Panc1 (cell line): ENCODE measurements around the gene INPP4B. TPM values are rescaled to one million over a fixed set of nuclear protein-coding genes. Genes with fewer than 3 reads are reported as not detected.

Experiments
- ATAC-seq: fragments of 200-7000 bp; cut with Tn5 transposase; 2 replicates; pipeline ENCODE4 v1.9.1; 2020; ENCODE audit warnings: mild to moderate bottlenecking, moderate library complexity
- BruUV-seq: library from RNA; stranded (reverse); fragments of 400-500 nt; replicated peaks from 2 replicates; lab custom pipeline; 2021; lab: Mats Ljungman, UMichigan
- CTCF ChIA-PET: fragments of 300-600 bp; sonication (Branson Sonifier 250); formaldehyde crosslinking; loops from one replicate; lab custom pipeline; 2022; ENCODE audit warnings: antibody characterized with exemption; lab: Charles Lee
- POLR2A ChIA-PET: fragments of 300-600 bp; sonication (Branson Sonifier 250); formaldehyde crosslinking; loops from one replicate; lab custom pipeline; 2022; ENCODE audit warnings: antibody characterized with exemption; lab: Charles Lee
- DNase-seq: peaks from one replicate; pipeline ENCODE4 v3.0.0-alpha.2; 2010; ENCODE audit warnings: low read depth, low spot score
- H3K27ac ChIP-seq: 2 replicates; pipeline ENCODE4 v1.5.1; 2011; ENCODE audit warnings: mild to moderate bottlenecking, low read length, inconsistent platforms
- H3K27me3 ChIP-seq: fragments of 200-500 bp; sonication (Bioruptor generic); 2 replicates; pipeline ENCODE4 v1.6.0; 2014; ENCODE audit warnings: low read length, inconsistent platforms; ENCODE audit not compliant: control insufficient read depth, insufficient read depth
- H3K36me3 ChIP-seq: fragments of 200-500 bp; sonication (Bioruptor generic); 2 replicates; pipeline ENCODE4 v1.5.1; 2014; ENCODE audit warnings: inconsistent platforms, mild to moderate bottlenecking, low read length, moderate library complexity; ENCODE audit not compliant: control insufficient read depth, insufficient read depth
- H3K4me1 ChIP-seq: 2 replicates; pipeline ENCODE4 v1.5.1; 2011; ENCODE audit warnings: inconsistent platforms, mild to moderate bottlenecking, low read length, moderate library complexity; ENCODE audit not compliant: control insufficient read depth, insufficient read depth
- H3K4me3 ChIP-seq, 2 experiments: 2 replicates each; pipeline ENCODE4 v1.5.1; 2011 to 2012; ENCODE audit warnings: low read depth in 2 of 2, low read length in 2 of 2, mild to moderate bottlenecking in 2 of 2, inconsistent platforms in 1 of 2, moderate library complexity in 1 of 2
- H3K9me3 ChIP-seq: fragments of 200-500 bp; sonication (Bioruptor generic); 2 replicates; pipeline ENCODE4 v1.5.1; 2014; ENCODE audit warnings: low read depth, mild to moderate bottlenecking, inconsistent platforms, low read length, moderate library complexity; ENCODE audit not compliant: control insufficient read depth, insufficient read depth
- POLR2AphosphoS5 ChIP-seq: IDR thresholded peaks from 2 replicates; pipeline ENCODE4 v1.6.1; 2012; ENCODE audit warnings: mild to moderate bottlenecking, low read depth, low read length, moderate library complexity
- SIN3A ChIP-seq: IDR thresholded peaks from 2 replicates; pipeline ENCODE4 v1.6.1; 2012; ENCODE audit warnings: low read depth, mild to moderate bottlenecking, low read length, moderate library complexity, borderline replicate concordance; ENCODE audit not compliant: insufficient read depth
- TCF7L2 ChIP-seq: IDR thresholded peaks from 2 replicates; pipeline ENCODE4 v1.6.1; 2011; ENCODE audit warnings: mild to moderate bottlenecking, low read depth, low read length, inconsistent platforms
- in situ Hi-C: cut with HindIII; loops from 2 replicates; pipeline ENCODE4 v1.10.0; 2016; ENCODE audit warnings: low sequenced_read_pairs, low pct_unique_long_range_greater_than_20kb
- intact Hi-C: fragments of 100-400 bp; cut with micrococcal nuclease; formaldehyde crosslinking; loops from one replicate; pipeline ENCODE4 v1.10.0; 2022; ENCODE audit not compliant: unreplicated experiment
- total RNA-seq: library from RNA; stranded (reverse); gene quantifications from one replicate; pipeline ENCODE4 v1.2.1, GENCODE V29; 2021; ENCODE audit not compliant: unreplicated experiment
- TF ChIP-seq, protein P1 (sequence below): fragments of 450-650 bp; IDR thresholded peaks from 2 replicates; pipeline ENCODE4 v1.5.1; 2017; ENCODE audit warnings: mild to moderate bottlenecking
- TF ChIP-seq, protein P2 (sequence below), 2 experiments: IDR thresholded peaks; 2 replicates each; pipeline ENCODE4 v1.6.1; 2011 to 2012; ENCODE audit warnings: low read depth in 2 of 2, control low read depth in 1 of 2, low read length in 1 of 2, mild to moderate bottlenecking in 1 of 2, moderate library complexity in 1 of 2; ENCODE audit not compliant: insufficient read depth in 1 of 2

The INPP4B gene
- total RNA-seq, 1 experiment from 2014 or later = 4.5 TPM

DNA sequence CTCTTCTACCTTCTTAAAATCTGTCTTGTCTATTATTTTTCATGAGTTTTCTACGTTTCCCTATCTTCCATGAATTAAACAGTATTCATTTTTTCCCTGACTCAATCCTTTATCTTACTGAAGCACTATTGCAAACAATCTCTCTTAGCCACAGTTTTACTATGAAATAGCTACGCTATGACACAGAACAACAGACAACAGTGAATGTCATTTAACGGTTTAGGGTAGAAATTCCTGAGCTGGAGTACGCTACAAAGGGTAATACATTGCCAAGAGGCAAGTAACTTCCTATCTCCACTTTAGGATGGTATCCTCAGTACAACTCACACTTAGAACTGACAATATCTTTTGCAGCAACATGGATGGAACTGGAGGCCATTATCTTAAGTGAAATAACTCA, 552.6 kb downstream of the INPP4B start:
- intact Hi-C loops (no loop called here), in situ Hi-C loops (no loop called here)
- no TSS peak for BruUV-seq
- DNase-seq (no peak), ATAC-seq (peak; percentile 70)
- CTCF ChIA-PET = no interaction called here
- Histone ChIP-seq H3K4me3 (no peak overlapping the region), H3K36me3 (no peaks in the 10 kb centered on the region), H3K27ac (no peak overlapping the region), H3K9me3 (no peaks in the 10 kb centered on the region), H3K27me3 (no peaks in the 10 kb centered on the region), H3K4me1 (no peaks in the 10 kb centered on the region)
- POLR2A ChIA-PET = no interaction called here
- TF ChIP-seq, protein P1, sequence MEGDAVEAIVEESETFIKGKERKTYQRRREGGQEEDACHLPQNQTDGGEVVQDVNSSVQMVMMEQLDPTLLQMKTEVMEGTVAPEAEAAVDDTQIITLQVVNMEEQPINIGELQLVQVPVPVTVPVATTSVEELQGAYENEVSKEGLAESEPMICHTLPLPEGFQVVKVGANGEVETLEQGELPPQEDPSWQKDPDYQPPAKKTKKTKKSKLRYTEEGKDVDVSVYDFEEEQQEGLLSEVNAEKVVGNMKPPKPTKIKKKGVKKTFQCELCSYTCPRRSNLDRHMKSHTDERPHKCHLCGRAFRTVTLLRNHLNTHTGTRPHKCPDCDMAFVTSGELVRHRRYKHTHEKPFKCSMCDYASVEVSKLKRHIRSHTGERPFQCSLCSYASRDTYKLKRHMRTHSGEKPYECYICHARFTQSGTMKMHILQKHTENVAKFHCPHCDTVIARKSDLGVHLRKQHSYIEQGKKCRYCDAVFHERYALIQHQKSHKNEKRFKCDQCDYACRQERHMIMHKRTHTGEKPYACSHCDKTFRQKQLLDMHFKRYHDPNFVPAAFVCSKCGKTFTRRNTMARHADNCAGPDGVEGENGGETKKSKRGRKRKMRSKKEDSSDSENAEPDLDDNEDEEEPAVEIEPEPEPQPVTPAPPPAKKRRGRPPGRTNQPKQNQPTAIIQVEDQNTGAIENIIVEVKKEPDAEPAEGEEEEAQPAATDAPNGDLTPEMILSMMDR = no peak
- TF ChIP-seq, protein P2, sequence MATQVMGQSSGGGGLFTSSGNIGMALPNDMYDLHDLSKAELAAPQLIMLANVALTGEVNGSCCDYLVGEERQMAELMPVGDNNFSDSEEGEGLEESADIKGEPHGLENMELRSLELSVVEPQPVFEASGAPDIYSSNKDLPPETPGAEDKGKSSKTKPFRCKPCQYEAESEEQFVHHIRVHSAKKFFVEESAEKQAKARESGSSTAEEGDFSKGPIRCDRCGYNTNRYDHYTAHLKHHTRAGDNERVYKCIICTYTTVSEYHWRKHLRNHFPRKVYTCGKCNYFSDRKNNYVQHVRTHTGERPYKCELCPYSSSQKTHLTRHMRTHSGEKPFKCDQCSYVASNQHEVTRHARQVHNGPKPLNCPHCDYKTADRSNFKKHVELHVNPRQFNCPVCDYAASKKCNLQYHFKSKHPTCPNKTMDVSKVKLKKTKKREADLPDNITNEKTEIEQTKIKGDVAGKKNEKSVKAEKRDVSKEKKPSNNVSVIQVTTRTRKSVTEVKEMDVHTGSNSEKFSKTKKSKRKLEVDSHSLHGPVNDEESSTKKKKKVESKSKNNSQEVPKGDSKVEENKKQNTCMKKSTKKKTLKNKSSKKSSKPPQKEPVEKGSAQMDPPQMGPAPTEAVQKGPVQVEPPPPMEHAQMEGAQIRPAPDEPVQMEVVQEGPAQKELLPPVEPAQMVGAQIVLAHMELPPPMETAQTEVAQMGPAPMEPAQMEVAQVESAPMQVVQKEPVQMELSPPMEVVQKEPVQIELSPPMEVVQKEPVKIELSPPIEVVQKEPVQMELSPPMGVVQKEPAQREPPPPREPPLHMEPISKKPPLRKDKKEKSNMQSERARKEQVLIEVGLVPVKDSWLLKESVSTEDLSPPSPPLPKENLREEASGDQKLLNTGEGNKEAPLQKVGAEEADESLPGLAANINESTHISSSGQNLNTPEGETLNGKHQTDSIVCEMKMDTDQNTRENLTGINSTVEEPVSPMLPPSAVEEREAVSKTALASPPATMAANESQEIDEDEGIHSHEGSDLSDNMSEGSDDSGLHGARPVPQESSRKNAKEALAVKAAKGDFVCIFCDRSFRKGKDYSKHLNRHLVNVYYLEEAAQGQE (IDR thresholded peaks at IDR 0.05; ENCODE audit: insufficient read depth in 1 of 2, low read depth in 2 of 2, low read length in 1 of 2) = no peak
- no peak for TF ChIP-seq TCF7L2
- TF ChIP-seq POLR2AphosphoS5 = no peak
- no peak for TF ChIP-seq SIN3A

DNA sequence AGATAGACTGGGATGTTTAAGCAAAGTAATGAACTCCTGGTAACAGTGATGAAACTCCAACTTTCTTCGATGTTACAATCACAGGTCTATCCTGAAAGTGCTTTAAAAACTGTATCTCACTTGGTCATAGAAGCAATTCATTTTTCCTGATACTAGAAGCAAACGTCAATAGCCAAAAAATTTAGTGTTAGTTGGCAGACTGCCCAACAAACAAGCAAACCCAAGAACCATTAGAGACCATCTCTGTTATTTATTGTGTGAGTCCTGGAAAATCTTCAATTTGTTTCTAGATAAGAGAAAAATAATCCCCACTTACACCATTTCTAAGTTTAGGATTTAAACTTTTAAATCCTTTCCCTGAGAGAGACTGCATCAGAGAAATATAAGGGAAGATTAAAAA, 553.9 kb downstream of the INPP4B start:
- POLR2A ChIA-PET = no interaction called here
- in situ Hi-C loops (no loop called here), intact Hi-C loops (no loop called here)
- no peaks in the 10 kb centered on the region for H3K4me1 ChIP-seq
- H3K27me3 ChIP-seq = no peaks in the 10 kb centered on the region
- no peaks in the 10 kb centered on the region for H3K36me3 ChIP-seq
- ATAC-seq (no peak), DNase-seq (no peak)
- no peak overlapping the region for H3K27ac ChIP-seq
- CTCF ChIA-PET = no interaction called here
- H3K4me3 ChIP-seq = no peak overlapping the region
- no peaks in the 10 kb centered on the region for H3K9me3 ChIP-seq
- BruUV-seq = no TSS peak
- TF ChIP-seq POLR2AphosphoS5 = no peak
- no peak for TF ChIP-seq TCF7L2
- TF ChIP-seq, protein P2 (IDR thresholded peaks at IDR 0.05; ENCODE audit: insufficient read depth in 1 of 2, low read depth in 2 of 2, low read length in 1 of 2) = no peak
- TF ChIP-seq, protein P1 = no peak
- no peak for TF ChIP-seq SIN3A
